Activated T-helper 1 cell treated with anti-CD3 and anti-CD28 coated beads, Interleukin-12 subunit alpha, Interleukin-12 subunit beta, Interleukin-2, Interleukin-4 antibody, amounts not matched to agents 30 ng/mL and 10 ng/mL and 1 ng/mL, durations not matched to agents 14 hours and 24 hours and 36 hours (primary cell): ENCODE results near the gene TMEM154. TPM values are rescaled to one million over a fixed set of nuclear protein-coding genes. Genes with fewer than 3 reads are reported as not detected.

ENCODE experiments used
- DNase-seq: peaks from one replicate; pipeline ENCODE4 v3.0.0; 2021; ENCODE audit warnings: low spot score
- H3K27ac Mint-ChIP-seq: one replicate; pipeline ENCODE4 v1.8.0; 2021; ENCODE audit warnings: mild to moderate bottlenecking, mixed read lengths
- H3K27me3 Mint-ChIP-seq: one replicate; pipeline ENCODE4 v1.8.0; 2022; ENCODE audit warnings: mild to moderate bottlenecking, moderate library complexity, mixed read lengths; ENCODE audit not compliant: insufficient read depth
- H3K36me3 Mint-ChIP-seq: one replicate; pipeline ENCODE4 v1.8.0; 2021; ENCODE audit warnings: low read depth, mixed read lengths
- H3K4me1 Mint-ChIP-seq: one replicate; pipeline ENCODE4 v1.8.0; 2021; ENCODE audit warnings: low read depth, mixed read lengths
- H3K4me3 Mint-ChIP-seq: one replicate; pipeline ENCODE4 v1.8.0; 2021; ENCODE audit warnings: mild to moderate bottlenecking, moderate library complexity, mixed read lengths
- H3K9me3 Mint-ChIP-seq: one replicate; pipeline ENCODE4 v1.8.0; 2021; ENCODE audit warnings: mixed read lengths
- intact Hi-C: fragments of 100-400 bp; cut with micrococcal nuclease; formaldehyde crosslinking; loops from one replicate; pipeline ENCODE4 v1.15.1; 2024
- total RNA-seq: library from RNA; stranded (reverse); gene quantifications from 2 replicates; pipeline ENCODE4 v1.2.3, GENCODE V29; 2022

TMEM154 gene
- total RNA-seq, 1 donor from 2014 or later = 13.0 TPM

DNA sequence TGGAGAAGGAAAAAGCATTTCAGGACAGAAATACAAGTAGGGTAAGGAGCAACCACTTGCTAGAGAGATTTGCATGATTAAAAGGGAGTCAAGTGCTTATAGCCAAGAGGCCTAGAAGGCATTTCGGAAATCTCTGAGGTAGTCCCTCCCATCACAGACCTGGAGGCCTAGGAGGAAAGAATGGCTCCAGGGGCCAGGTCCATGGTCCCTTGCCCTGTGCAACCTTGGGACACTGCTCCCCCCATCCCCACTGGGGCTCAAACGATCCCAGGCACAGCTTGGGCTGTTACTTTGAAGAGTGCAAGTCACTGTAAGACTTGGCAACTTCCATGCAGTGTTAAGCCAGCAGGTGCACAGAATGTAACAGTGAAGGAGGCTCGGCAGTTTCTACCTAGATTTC lies 92.7 kb downstream of the TMEM154 start:
- no peaks in the 10 kb centered on the region for H3K36me3 Mint-ChIP-seq
- H3K4me3 Mint-ChIP-seq = no peak overlapping the region
- intact Hi-C loops = no loop called here
- no peak for DNase-seq
- peaks cover 16% of the 10 kb centered on the region for H3K27me3 Mint-ChIP-seq
- peaks cover 4% of the 10 kb centered on the region for H3K4me1 Mint-ChIP-seq
- H3K27ac Mint-ChIP-seq = no peak overlapping the region
- no peaks in the 10 kb centered on the region for H3K9me3 Mint-ChIP-seq

DNA sequence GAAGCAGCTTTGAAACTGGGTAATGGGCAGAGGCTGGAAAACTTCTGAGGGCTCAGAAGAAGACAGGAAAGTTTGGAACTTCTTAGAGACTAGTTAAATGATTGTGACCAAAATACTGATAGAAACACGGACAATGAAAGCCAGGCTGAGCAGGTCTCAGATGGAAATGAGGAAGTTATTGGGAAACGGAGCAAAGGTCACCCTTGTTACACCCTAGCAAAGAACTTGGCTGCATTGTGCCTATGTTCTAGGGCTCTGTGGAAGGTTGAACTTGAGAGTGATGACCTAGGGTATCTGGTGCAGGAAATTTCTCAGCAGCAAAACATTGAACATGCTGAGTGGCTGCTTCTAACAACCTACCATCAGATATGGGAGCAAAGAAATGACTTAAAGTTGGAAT lies 93.1 kb downstream of the TMEM154 start:
- Mint-ChIP-seq H3K4me1 (peaks cover 4% of the 10 kb centered on the region), H3K9me3 (no peaks in the 10 kb centered on the region), H3K4me3 (no peak overlapping the region), H3K27me3 (peaks cover 16% of the 10 kb centered on the region), H3K27ac (no peak overlapping the region), H3K36me3 (no peaks in the 10 kb centered on the region)
- intact Hi-C loops = no loop called here
- no peak for DNase-seq

DNA sequence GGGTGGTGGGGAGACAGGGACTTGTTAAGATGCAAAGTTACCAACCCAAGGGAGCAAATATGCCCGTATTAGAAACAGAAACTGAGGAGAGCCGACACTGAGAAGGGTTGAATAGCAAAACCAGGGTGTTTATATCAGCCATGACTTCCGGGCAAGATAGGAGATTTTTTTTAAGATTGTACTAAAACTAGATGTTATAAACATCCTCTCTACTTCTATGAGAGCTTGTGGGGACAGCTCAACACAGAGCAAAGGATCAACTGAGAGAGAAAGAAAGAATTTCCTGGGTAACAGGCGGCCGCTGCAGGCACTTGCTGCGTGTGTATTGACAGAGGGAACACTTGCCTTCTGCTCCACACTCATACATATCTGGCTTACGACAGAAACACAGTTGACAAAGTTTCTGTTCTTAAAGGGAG lies 94.8 kb downstream of the TMEM154 start:
- peaks cover 2% of the 10 kb centered on the region for H3K36me3 Mint-ChIP-seq
- H3K4me1 Mint-ChIP-seq = peaks cover 4% of the 10 kb centered on the region
- intact Hi-C loops = no loop called here
- H3K9me3 Mint-ChIP-seq = no peaks in the 10 kb centered on the region
- peak overlapping the region; percentile 66 for H3K27ac Mint-ChIP-seq
- H3K27me3 Mint-ChIP-seq = peaks cover 8% of the 10 kb centered on the region
- peak overlapping the region; percentile 11 for H3K4me3 Mint-ChIP-seq
- no peak for DNase-seq

DNA sequence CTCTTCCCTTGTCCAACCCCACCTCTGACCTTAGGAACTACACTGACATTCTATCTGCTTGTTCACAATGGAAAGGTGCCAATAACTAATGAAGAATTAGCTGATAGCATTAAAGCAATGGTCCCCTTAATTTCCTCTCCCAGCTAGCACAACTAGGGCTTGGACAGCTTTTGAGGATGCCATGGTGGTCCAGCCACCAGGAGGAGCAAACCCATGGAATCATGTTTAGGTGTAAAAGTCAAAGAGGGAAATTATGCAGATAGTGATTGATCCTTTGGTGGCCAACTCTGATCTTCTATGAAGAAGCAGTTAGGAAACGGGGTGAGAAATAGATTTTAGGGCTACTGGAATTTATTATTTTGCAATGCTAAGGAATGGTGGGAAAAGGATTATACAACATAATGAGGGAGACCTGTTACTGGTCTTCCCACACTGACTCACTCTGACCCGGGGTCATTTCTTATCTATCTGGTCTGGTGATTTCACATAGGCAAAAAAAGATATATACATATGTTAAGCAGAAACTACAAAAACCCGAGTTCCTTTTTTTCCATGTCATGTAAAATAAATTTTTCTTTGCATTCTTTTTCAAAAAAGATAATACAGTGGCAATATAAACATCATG lies 98.1 kb downstream of the TMEM154 start:
- no peak overlapping the region for H3K4me3 Mint-ChIP-seq
- H3K27me3 Mint-ChIP-seq = peaks cover 10% of the 10 kb centered on the region
- H3K27ac Mint-ChIP-seq = no peak overlapping the region
- H3K9me3 Mint-ChIP-seq = no peaks in the 10 kb centered on the region
- H3K4me1 Mint-ChIP-seq = peaks cover 4% of the 10 kb centered on the region
- H3K36me3 Mint-ChIP-seq = peaks cover 2% of the 10 kb centered on the region
- DNase-seq = no peak
- intact Hi-C loops = no loop called here

DNA sequence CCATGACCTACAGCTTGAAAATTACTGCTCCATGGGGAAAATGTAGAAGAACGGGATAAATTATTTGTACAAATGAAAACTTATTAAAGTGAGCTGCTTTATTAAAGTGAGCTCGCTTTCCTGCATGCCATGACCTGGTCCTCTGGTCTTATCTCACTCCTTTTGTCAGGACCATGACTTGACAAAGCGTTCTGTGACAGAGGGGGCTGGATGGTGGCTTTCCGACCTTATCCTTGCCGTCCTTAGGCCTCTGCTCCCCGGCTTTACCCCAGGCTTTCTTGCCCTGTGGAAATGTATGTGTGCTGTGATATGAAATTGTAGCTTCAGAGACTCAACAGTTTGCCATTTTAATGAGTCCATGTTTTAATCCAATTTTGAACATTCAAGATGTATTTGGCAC lies 99.9 kb downstream of the TMEM154 start:
- no peaks in the 10 kb centered on the region for H3K9me3 Mint-ChIP-seq
- no peak overlapping the region for H3K4me3 Mint-ChIP-seq
- H3K27ac Mint-ChIP-seq = no peak overlapping the region
- H3K36me3 Mint-ChIP-seq = peaks cover 2% of the 10 kb centered on the region
- no peak for DNase-seq
- no peaks in the 10 kb centered on the region for H3K4me1 Mint-ChIP-seq
- peaks cover 10% of the 10 kb centered on the region for H3K27me3 Mint-ChIP-seq
- intact Hi-C loops = no loop called here

DNA sequence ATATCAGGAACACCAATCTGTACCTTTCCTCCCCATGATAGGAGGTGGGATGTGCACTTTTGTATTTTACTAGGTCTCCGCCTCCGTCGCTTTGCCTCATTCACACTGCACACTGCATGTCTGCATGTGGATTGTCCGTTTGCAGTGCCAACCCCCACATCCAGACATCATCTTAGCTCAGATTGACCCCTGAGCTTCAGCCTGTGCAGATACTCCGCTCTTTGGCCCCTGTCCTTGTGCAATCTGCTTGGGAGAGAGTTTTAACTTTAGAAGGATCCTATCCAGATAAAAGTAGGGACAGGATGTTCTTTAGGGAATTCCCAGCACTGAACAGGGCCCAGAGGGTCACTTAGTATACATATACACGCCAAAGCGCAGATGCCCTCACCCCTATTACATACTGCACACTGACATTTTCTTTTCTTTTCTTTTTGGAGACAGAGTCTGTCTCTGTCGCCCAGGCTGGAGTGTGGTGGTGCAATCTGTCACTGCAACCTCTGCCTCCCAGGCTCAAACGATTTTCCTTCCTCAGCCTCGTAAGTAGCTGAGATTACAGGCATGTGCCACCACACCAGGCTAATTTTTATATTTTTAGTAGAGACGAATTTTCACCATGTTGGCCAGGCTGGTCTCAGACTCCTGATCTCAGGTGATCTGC lies 100.6 kb downstream of the TMEM154 start:
- no peaks in the 10 kb centered on the region for H3K9me3 Mint-ChIP-seq
- peaks cover 3% of the 10 kb centered on the region for H3K36me3 Mint-ChIP-seq
- no peak for DNase-seq
- H3K27ac Mint-ChIP-seq = no peak overlapping the region
- no peaks in the 10 kb centered on the region for H3K4me1 Mint-ChIP-seq
- intact Hi-C loops = no loop called here
- H3K4me3 Mint-ChIP-seq = no peak overlapping the region
- H3K27me3 Mint-ChIP-seq = peaks cover 11% of the 10 kb centered on the region

DNA sequence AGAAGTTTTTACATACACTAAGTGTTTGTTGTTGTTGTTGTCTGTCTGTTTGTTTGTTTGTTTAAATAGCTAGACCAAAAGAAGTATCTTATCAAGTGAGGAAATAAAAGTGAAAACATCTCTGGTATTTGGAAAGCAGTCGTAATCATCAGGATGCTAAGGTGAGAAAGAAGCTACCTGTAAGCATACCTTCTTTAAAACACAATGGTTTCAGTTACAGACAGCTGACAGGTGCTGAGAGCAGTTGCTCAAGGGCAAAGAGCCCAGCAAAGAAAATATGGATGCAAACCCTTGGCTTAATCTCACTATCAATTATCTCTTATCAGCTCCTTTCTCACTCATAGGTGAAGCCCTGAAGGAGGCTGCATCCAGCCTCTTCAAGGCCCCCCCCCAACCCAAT lies 101.1 kb downstream of the TMEM154 start:
- DNase-seq = no peak
- intact Hi-C loops = no loop called here
- Mint-ChIP-seq H3K27me3 (peaks cover 11% of the 10 kb centered on the region), H3K9me3 (no peaks in the 10 kb centered on the region), H3K4me3 (no peak overlapping the region), H3K36me3 (peaks cover 3% of the 10 kb centered on the region), H3K27ac (no peak overlapping the region), H3K4me1 (no peaks in the 10 kb centered on the region)

DNA sequence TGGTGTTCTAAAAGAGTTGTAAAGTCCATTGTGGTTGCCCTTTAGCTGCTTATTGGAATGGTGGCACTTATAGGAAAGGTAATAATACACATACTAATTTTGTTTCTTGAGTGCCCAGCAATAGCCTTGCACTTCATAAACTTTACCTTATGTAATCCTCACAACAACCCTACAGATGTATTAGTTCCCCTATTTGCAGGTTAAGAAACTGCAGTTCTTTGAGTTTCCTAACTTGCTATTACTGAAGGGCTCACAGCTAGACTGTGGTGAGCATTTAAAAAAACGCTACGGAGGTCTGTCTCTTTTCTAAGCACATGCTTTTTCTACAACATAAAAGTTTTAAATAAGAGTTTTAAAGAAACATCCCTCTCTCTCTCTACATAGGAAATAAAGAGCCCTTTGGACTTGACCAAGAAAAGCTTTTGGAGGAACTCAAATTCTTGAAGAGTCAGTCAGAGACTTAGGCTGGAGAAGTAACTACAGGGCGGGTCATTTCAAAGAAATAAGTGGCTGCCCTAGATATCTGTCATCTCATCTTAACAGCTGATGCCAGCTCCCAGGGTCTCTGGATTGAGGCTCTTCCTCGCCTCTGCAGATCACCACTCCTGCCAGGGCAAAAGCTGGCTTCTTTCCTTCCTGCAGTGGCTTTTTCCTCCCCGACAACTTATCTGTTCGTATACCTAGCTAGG lies 101.9 kb downstream of the TMEM154 start:
- peaks cover 3% of the 10 kb centered on the region for H3K36me3 Mint-ChIP-seq
- H3K27me3 Mint-ChIP-seq = peaks cover 13% of the 10 kb centered on the region
- intact Hi-C loops = no loop called here
- no peak overlapping the region for H3K27ac Mint-ChIP-seq
- H3K9me3 Mint-ChIP-seq = no peaks in the 10 kb centered on the region
- H3K4me1 Mint-ChIP-seq = no peaks in the 10 kb centered on the region
- DNase-seq = no peak
- no peak overlapping the region for H3K4me3 Mint-ChIP-seq

DNA sequence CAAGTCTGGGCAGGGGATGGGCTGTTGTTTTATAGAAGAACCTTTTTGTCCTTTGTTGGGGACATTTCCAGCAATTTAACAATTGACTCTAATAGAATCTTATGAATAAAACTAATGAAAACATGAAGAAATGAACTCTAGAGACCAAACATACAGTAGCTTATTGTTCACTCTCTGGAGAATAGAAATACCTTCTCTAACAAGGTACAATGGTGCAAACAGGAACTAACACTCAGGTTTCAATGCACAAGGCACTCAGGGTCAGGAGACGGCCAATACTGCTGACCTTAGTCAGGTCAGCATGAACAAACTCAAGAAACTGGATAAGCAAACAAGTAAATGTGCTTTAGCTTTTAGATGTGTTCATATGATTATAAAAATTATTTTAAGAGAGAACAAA lies 104.3 kb downstream of the TMEM154 start:
- no peaks in the 10 kb centered on the region for H3K4me1 Mint-ChIP-seq
- no peak for DNase-seq
- H3K27me3 Mint-ChIP-seq = peaks cover 8% of the 10 kb centered on the region
- H3K36me3 Mint-ChIP-seq = peaks cover 1% of the 10 kb centered on the region
- intact Hi-C loops = no loop called here
- H3K27ac Mint-ChIP-seq = no peak overlapping the region
- H3K4me3 Mint-ChIP-seq = no peak overlapping the region
- H3K9me3 Mint-ChIP-seq = no peaks in the 10 kb centered on the region

DNA sequence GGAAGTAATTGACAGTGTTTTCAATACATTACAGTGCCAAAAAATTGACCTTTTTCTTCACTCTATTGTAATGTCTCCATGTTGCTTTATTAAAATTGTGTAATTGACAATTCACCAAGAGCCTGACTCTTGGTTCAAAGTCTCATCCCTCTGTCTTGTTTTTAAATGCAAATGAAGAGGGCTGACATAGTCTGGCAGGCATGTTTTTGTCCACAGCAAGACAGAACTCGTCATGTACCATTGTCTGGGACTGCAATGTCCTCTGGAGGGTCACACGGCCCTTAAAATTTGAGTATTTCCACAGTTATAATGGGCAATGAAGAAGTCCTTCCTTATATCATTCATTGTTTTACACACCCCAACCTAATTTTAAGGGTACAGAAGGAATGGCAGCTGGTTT lies 105.9 kb downstream of the TMEM154 start:
- no peaks in the 10 kb centered on the region for H3K9me3 Mint-ChIP-seq
- H3K27ac Mint-ChIP-seq = no peak overlapping the region
- peaks cover 8% of the 10 kb centered on the region for H3K27me3 Mint-ChIP-seq
- intact Hi-C loops = no loop called here
- H3K4me3 Mint-ChIP-seq = no peak overlapping the region
- H3K36me3 Mint-ChIP-seq = peaks cover 1% of the 10 kb centered on the region
- no peaks in the 10 kb centered on the region for H3K4me1 Mint-ChIP-seq
- DNase-seq = no peak

DNA sequence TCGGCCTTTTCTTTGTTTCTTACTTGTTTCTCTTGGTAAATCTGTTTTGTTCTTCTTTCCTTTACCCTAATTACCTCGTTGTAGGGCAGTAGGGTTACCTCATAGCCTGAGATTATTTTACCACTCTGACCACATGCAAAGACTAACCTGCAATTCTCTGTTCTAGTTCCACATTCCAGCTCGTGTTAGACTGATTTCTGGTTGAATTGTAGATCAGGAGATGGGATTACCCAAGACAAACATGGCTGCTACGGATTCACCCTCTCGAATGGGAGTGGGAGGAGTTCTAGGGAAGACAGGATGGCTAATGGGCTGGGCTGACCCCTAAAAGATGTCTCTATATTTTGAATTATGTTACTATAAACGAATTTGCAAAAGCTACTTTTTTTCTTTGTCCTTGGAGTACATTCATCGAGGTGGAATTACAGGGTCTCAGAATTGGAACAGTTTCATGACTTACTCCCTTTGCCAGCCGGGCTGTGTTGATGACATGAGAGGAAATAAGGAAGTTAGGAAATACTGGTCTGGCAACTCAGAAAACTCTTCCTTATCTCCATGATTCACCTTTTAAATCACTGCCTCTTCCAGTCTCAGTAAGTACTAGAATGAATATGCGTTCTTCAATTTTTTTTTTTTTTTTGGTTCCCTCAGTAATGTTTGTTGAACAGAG lies 107.2 kb downstream of the TMEM154 start:
- H3K4me1 Mint-ChIP-seq = no peaks in the 10 kb centered on the region
- DNase-seq = no peak
- H3K27ac Mint-ChIP-seq = no peak overlapping the region
- intact Hi-C loops = no loop called here
- H3K27me3 Mint-ChIP-seq = peaks cover 7% of the 10 kb centered on the region
- H3K36me3 Mint-ChIP-seq = peaks cover 1% of the 10 kb centered on the region
- no peak overlapping the region for H3K4me3 Mint-ChIP-seq
- H3K9me3 Mint-ChIP-seq = no peaks in the 10 kb centered on the region

DNA sequence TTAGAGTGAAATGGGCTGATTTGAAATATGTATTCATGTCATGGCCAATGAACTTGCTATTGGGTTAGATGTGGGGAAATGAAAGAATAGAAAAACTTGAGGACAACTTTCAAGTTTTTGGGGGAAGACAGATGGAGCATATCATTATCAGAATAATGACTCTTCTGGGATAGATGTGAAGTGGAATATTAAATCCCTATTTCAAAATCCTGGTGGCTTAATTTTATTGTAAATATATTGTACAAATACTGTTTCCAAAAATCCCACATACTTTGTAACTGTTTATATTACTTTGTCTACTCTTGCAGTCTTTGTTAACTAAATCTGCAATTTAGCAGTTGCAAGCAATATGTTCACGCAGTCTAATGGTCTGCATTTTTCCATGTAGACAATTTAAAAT lies 108.0 kb downstream of the TMEM154 start:
- Mint-ChIP-seq H3K4me3 (no peak overlapping the region), H3K4me1 (no peaks in the 10 kb centered on the region), H3K27ac (no peak overlapping the region), H3K9me3 (no peaks in the 10 kb centered on the region), H3K27me3 (peaks cover 6% of the 10 kb centered on the region), H3K36me3 (peaks cover 1% of the 10 kb centered on the region)
- intact Hi-C loops = no loop called here
- no peak for DNase-seq

DNA sequence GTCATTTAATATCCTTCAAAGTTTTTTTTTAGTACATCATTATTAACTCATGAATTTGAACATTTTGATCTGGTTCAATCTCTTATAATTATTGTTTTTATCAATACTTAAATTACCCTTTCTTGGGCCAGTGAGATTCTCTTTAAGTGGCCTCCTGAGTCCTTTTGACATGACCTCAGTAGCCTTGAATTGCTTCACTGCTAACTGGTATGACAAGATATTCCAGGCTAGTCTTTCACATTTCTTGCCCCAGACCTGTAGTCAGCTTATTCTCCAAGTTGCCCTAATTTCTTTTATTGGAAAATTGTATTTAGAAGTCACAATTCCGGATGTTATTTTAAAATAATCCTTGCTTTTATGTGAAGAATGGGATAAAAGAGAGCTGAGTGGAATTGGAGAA lies 108.5 kb downstream of the TMEM154 start:
- DNase-seq = no peak
- Mint-ChIP-seq H3K4me1 (no peaks in the 10 kb centered on the region), H3K9me3 (no peaks in the 10 kb centered on the region), H3K4me3 (no peak overlapping the region), H3K27me3 (peaks cover 6% of the 10 kb centered on the region), H3K36me3 (peaks cover 1% of the 10 kb centered on the region), H3K27ac (no peak overlapping the region)
- intact Hi-C loops = no loop called here
